HEK293 (cell line): ENCODE data around the gene SMTN.

Experiments
- CTCF ChIA-PET: fragments of 350-600 bp; formaldehyde crosslinking; extraction: SDS; loops from one replicate; lab custom pipeline; 2021; ENCODE audit warnings: antibody characterized with exemption; lab: Yijun Ruan, JAX
- POLR2A ChIA-PET: fragments of 300-600 bp; formaldehyde crosslinking; extraction: SDS; loops from one replicate; lab custom pipeline; 2020; ENCODE audit warnings: antibody characterized with exemption, inconsistent platforms; lab: Yijun Ruan, JAX
- H3K27ac ChIP-seq: fragments of 200-500 bp; sonication (Bioruptor generic); 2 replicates; pipeline ENCODE4 v1.5.1; 2014; ENCODE audit warnings: low read depth, low read length, control low read depth, inconsistent platforms; ENCODE audit errors: extremely low read depth
- H3K36me3 ChIP-seq, 2 experiments: fragments of 200-500 bp in 1 of 2; sonication (Bioruptor generic) in 1 of 2; 1 replicate in 1 of 2; 2 replicates in 1 of 2; pipeline ENCODE4 v1.5.1; 2014 to 2017; ENCODE audit warnings: inconsistent platforms in 2 of 2, low read length in 2 of 2; ENCODE audit not compliant: control insufficient read depth in 2 of 2, insufficient read depth in 1 of 2
- H3K4me1 ChIP-seq: fragments of 200-500 bp; sonication (Bioruptor generic); 2 replicates; pipeline ENCODE4 v1.5.1; 2014; ENCODE audit warnings: mild to moderate bottlenecking, low read length, inconsistent platforms; ENCODE audit not compliant: control insufficient read depth, insufficient read depth
- H3K4me3 ChIP-seq: 2 replicates; pipeline ENCODE4 v1.5.1; 2011; ENCODE audit warnings: low read depth, mild to moderate bottlenecking, control low read depth, low read length, moderate library complexity
- H3K9me3 ChIP-seq: fragments of 200-500 bp; sonication (Bioruptor generic); 2 replicates; pipeline ENCODE4 v1.5.1; 2014; ENCODE audit warnings: low read depth, low read length, inconsistent platforms; ENCODE audit not compliant: control insufficient read depth, insufficient read depth
- GLI4 ChIP-seq: fragments of 450-650 bp; formaldehyde crosslinking; IDR thresholded peaks from 2 replicates; pipeline ENCODE4 v1.5.1; 2016; ENCODE audit warnings: missing biosample characterization, missing genetic modification characterization
- KLF16 ChIP-seq: fragments of 450-650 bp; formaldehyde crosslinking; IDR thresholded peaks from 2 replicates; pipeline ENCODE4 v1.5.1; 2017; ENCODE audit warnings: missing biosample characterization, missing genetic modification characterization
- MEIS1 ChIP-seq: sonication (generic); formaldehyde crosslinking; IDR thresholded peaks from 2 replicates; pipeline ENCODE4 v1.8.1; 2022; ENCODE audit warnings: missing genetic modification reagents, mild to moderate bottlenecking, borderline replicate concordance
- PRDM4 ChIP-seq: fragments of 450-650 bp; formaldehyde crosslinking; IDR thresholded peaks from 2 replicates; pipeline ENCODE4 v1.5.1; 2017; ENCODE audit warnings: missing biosample characterization, missing genetic modification characterization
- ZBTB6 ChIP-seq: fragments of 450-650 bp; formaldehyde crosslinking; IDR thresholded peaks from 2 replicates; pipeline ENCODE4 v1.5.1; 2017; ENCODE audit warnings: missing biosample characterization, missing genetic modification characterization
- ZBTB8A ChIP-seq: fragments of 450-650 bp; formaldehyde crosslinking; IDR thresholded peaks from 2 replicates; pipeline ENCODE4 v1.5.1; 2016; ENCODE audit warnings: missing biosample characterization, missing genetic modification characterization
- ZIC2 ChIP-seq: fragments of 450-650 bp; formaldehyde crosslinking; IDR thresholded peaks from 2 replicates; pipeline ENCODE4 v1.5.1; 2016; ENCODE audit warnings: missing biosample characterization, missing genetic modification characterization
- ZNF146 ChIP-seq: fragments of 450-650 bp; formaldehyde crosslinking; IDR thresholded peaks from 2 replicates; pipeline ENCODE4 v1.5.1; 2016; ENCODE audit warnings: missing biosample characterization, missing genetic modification characterization
- ZNF2 ChIP-seq: fragments of 450-650 bp; formaldehyde crosslinking; IDR thresholded peaks from 2 replicates; pipeline ENCODE4 v1.5.1; 2016; ENCODE audit warnings: missing biosample characterization, missing genetic modification characterization
- ZNF223 ChIP-seq: fragments of 450-650 bp; formaldehyde crosslinking; IDR thresholded peaks from 2 replicates; pipeline ENCODE4 v1.5.1; 2016; ENCODE audit warnings: missing biosample characterization, missing genetic modification characterization
- ZNF274 ChIP-seq, 2 experiments: fragments of 200-500 bp in 1 of 2; fragments of 450-650 bp in 1 of 2; sonication (Bioruptor generic) in 1 of 2; formaldehyde crosslinking in 1 of 2; IDR thresholded peaks; 2 replicates each; pipeline versions ENCODE4 v1.5.1 to v1.6.1; 2014 to 2016; ENCODE audit warnings: borderline replicate concordance in 1 of 2, inconsistent platforms in 1 of 2, low read length in 1 of 2, missing biosample characterization in 1 of 2, missing genetic modification characterization in 1 of 2
- ZNF341 ChIP-seq: fragments of 450-650 bp; formaldehyde crosslinking; IDR thresholded peaks from 2 replicates; pipeline ENCODE4; 2016; ENCODE audit warnings: low read depth, missing biosample characterization, missing genetic modification characterization
- ZNF518A ChIP-seq: fragments of 450-650 bp; formaldehyde crosslinking; conservative IDR thresholded peaks from 2 replicates; pipeline ENCODE4 v1.5.1; 2016; ENCODE audit warnings: low read depth, missing biosample characterization, missing genetic modification characterization
- ZNF660 ChIP-seq: fragments of 450-650 bp; IDR thresholded peaks from 2 replicates; pipeline ENCODE4 v1.5.1; 2018; ENCODE audit warnings: missing biosample characterization, mild to moderate bottlenecking, missing genetic modification characterization
- ZNF704 ChIP-seq: fragments of 450-650 bp; formaldehyde crosslinking; IDR thresholded peaks from 2 replicates; pipeline ENCODE4 v1.5.1; 2016; ENCODE audit warnings: missing biosample characterization, missing genetic modification characterization
- ZNF791 ChIP-seq: fragments of 450-650 bp; formaldehyde crosslinking; IDR thresholded peaks from 2 replicates; pipeline ENCODE4 v1.5.1; 2016; ENCODE audit warnings: missing biosample characterization, missing genetic modification characterization
- ZSCAN18 ChIP-seq: fragments of 450-650 bp; formaldehyde crosslinking; IDR thresholded peaks from 2 replicates; pipeline ENCODE4 v1.5.1; 2016; ENCODE audit warnings: missing biosample characterization, missing genetic modification characterization
- ZSCAN30 ChIP-seq: fragments of 450-650 bp; IDR thresholded peaks from 2 replicates; pipeline ENCODE4 v1.5.1; 2018; ENCODE audit warnings: missing biosample characterization, mild to moderate bottlenecking, missing genetic modification characterization, moderate library complexity
- ZXDB ChIP-seq: fragments of 450-650 bp; formaldehyde crosslinking; IDR thresholded peaks from 2 replicates; pipeline ENCODE4 v1.5.1; 2016; ENCODE audit warnings: missing biosample characterization, missing genetic modification characterization
- TF ChIP-seq, protein P1 (sequence below): fragments of 450-650 bp; formaldehyde crosslinking; IDR thresholded peaks from 2 replicates; pipeline ENCODE4 v1.5.1; 2016; ENCODE audit warnings: missing biosample characterization, missing genetic modification characterization
- TF ChIP-seq, protein P2 (sequence below): fragments of 450-650 bp; formaldehyde crosslinking; IDR thresholded peaks from 2 replicates; pipeline ENCODE4 v1.5.1; 2016; ENCODE audit warnings: missing biosample characterization, missing genetic modification characterization

Gene SMTN

DNA sequence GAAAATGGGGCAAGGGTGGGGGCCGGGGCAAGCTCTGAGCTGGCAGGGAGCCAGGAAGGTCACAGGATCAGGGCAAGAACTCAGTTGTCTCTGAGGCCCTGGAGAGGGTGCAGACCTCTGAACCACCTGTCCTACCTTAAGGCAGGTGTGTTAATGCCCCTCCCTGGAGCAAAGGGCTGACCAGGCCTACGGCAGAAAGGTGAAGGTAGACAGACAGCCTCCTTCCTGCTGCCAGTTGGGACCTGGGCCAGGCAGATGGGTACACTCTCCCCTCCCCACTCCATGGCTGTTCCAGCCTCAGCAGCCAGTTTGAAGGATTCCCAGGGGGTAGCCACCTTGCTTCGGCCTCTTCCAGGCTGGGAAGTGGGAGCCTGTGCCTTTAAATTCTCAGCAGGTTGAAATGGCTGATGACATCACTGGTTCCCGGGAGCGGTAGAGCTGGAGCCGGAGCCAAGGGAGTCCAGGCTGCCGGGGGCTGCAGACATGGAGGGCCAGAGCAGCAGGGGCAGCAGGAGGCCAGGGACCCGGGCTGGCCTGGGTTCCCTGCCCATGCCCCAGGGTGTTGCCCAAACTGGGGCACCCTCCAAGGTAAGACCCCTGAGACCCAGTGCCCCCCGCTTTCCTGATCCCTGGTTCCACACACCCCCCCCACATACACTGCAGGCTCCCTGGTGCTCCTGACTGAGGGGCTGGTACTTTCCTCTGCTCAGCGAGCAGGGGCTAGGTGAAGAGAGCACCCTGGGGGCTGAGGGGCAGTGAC, 41.6 kb downstream of the SMTN start, which contains the start of gene INPP5J (continued):
- TF ChIP-seq ZSCAN30 (0 out of 2 replicates have a peak, but pooled peaks have one; percentile 49), ZBTB6 (tag by site-specific recombination) (peak; percentile 99), ZSCAN18 (tag by site-specific recombination) (no peak), ZNF660 (tag by site-specific recombination) (no peak), GLI4 (tag by site-specific recombination) (no peak), ZNF146 (tag by site-specific recombination) (no peak), ZNF341 (peak; percentile 71), ZIC2 (tag by site-specific recombination) (peak; percentile 89)
- TF ChIP-seq, protein P1, sequence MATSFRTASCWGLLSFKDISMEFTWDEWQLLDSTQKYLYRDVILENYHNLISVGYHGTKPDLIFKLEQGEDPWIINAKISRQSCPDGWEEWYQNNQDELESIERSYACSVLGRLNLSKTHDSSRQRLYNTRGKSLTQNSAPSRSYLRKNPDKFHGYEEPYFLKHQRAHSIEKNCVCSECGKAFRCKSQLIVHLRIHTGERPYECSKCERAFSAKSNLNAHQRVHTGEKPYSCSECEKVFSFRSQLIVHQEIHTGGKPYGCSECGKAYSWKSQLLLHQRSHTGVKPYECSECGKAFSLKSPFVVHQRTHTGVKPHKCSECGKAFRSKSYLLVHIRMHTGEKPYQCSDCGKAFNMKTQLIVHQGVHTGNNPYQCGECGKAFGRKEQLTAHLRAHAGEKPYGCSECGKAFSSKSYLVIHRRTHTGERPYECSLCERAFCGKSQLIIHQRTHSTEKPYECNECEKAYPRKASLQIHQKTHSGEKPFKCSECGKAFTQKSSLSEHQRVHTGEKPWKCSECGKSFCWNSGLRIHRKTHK (tag by site-specific recombination), result no peak
- TF ChIP-seq, protein P2, sequence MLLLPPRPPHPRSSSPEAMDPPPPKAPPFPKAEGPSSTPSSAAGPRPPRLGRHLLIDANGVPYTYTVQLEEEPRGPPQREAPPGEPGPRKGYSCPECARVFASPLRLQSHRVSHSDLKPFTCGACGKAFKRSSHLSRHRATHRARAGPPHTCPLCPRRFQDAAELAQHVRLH (tag by site-specific recombination), result no peak

- Histone ChIP-seq H3K4me1 (0 out of 2 replicates have a peak, but pooled peaks cover 2% of the 10 kb centered on the region), H3K36me3 (peaks cover 0 to 4% of the 10 kb centered on the region in 2 experiments; a peak in 1 of 3 replicates), H3K9me3 (no peaks in the 10 kb centered on the region), H3K4me3 (peak overlapping the region; percentile 59), H3K27ac (no peak overlapping the region; the same call in 1 of the 2 replicates)
- CTCF ChIA-PET, result interaction anchor here (1.2 kb wide), 1 partner anchor 16 kb away, joined by 5 read pairs; the partner anchor contains the start of gene SELENOM
- POLR2A ChIA-PET, result interaction anchor here (1.2 to 1.5 kb wide), 4 partner anchors 13 to 89 kb away, joined by 3 to 7 read pairs (median 4); partner anchors contain the start of genes LIMK2, RNF185 and SELENOM
- 0 out of 2 replicates have a peak, but pooled peaks have one; percentile 55 for TF ChIP-seq ZXDB (tag by site-specific recombination)
- TF ChIP-seq ZNF704, result no peak
- TF ChIP-seq ZBTB8A, result 0 out of 2 replicates have a peak, but pooled peaks have one; percentile 3
- no peak for TF ChIP-seq ZNF791 (tag by site-specific recombination)
- TF ChIP-seq MEIS1, result no peak
- no peak for TF ChIP-seq PRDM4 (tag by site-specific recombination)
- TF ChIP-seq ZNF274 (IDR thresholded peaks at IDR 0.05; ENCODE audit: low read length), result no peak
- TF ChIP-seq ZNF274 (tag by site-specific recombination; IDR thresholded peaks at IDR 0.05; ENCODE audit: borderline replicate concordance), result no peak
- no peak for TF ChIP-seq ZNF2
- no peak for TF ChIP-seq KLF16 (tag by site-specific recombination)
- TF ChIP-seq ZNF223, result 0 out of 2 replicates have a peak, but pooled peaks have one; percentile 89
- TF ChIP-seq ZNF518A, result no peak
These were observed 42.1 kb downstream of the SMTN start for GRCh38 chr22:31123292-31123602.
